Liver (tissue), 2 donors: ENCODE measurements around the gene ACKR3.

Source experiments
- TF ChIP-seq, protein P1 (sequence below): fragments of 150-350 bp; IDR thresholded peaks from 2 replicates; pipeline ENCODE4 v1.5.1; 2017; ENCODE audit warnings: improper control_type of control experiment, low read depth, low read length; ENCODE audit not compliant: missing input control
- TF ChIP-seq, protein P2 (sequence below): IDR thresholded peaks from 2 replicates; pipeline ENCODE4 v1.6.1; 2016; ENCODE audit warnings: antibody characterized with exemption
- TF ChIP-seq, protein P3 (sequence below): IDR thresholded peaks from 2 replicates; pipeline ENCODE4 v1.6.1; 2016; ENCODE audit warnings: antibody characterized with exemption, mild to moderate bottlenecking
- donor health status: healthy.

DNA sequence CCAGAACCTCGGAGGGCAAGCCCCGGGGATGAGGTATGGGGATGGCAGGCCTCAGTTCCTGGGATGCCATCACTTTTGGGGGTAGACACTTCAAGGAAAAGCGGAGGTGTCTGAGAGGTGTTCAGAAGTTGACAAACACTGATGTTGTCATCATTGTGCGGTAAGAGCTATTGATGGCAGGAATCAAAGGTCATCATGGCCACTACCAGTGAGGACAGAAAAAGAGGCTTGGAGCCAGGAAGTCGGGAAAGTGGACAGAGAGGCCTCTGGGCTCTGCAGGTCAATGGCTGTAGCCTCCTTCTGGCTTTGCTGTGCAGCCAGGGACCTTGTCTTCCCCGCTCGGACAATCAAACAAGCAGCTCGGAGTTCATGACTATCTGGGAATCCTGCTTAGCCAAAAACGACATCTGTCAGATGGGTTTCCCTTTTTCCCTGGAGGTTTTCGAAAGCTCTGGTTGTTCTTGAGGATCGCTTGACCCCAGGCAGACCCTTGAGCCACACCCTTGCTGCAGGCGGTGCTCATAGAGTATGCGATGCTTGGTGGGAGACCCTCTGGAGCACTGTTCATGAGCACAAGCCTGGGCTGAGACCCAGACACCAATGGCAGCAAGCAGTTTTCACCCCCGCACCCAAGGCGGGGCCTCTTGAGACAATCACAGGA, 19.4 kb downstream of the ACKR3 start:
- TF ChIP-seq, protein P1, sequence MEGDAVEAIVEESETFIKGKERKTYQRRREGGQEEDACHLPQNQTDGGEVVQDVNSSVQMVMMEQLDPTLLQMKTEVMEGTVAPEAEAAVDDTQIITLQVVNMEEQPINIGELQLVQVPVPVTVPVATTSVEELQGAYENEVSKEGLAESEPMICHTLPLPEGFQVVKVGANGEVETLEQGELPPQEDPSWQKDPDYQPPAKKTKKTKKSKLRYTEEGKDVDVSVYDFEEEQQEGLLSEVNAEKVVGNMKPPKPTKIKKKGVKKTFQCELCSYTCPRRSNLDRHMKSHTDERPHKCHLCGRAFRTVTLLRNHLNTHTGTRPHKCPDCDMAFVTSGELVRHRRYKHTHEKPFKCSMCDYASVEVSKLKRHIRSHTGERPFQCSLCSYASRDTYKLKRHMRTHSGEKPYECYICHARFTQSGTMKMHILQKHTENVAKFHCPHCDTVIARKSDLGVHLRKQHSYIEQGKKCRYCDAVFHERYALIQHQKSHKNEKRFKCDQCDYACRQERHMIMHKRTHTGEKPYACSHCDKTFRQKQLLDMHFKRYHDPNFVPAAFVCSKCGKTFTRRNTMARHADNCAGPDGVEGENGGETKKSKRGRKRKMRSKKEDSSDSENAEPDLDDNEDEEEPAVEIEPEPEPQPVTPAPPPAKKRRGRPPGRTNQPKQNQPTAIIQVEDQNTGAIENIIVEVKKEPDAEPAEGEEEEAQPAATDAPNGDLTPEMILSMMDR, result no peak
- TF ChIP-seq, protein P2, sequence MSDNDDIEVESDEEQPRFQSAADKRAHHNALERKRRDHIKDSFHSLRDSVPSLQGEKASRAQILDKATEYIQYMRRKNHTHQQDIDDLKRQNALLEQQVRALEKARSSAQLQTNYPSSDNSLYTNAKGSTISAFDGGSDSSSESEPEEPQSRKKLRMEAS, result no peak
- TF ChIP-seq, protein P3, sequence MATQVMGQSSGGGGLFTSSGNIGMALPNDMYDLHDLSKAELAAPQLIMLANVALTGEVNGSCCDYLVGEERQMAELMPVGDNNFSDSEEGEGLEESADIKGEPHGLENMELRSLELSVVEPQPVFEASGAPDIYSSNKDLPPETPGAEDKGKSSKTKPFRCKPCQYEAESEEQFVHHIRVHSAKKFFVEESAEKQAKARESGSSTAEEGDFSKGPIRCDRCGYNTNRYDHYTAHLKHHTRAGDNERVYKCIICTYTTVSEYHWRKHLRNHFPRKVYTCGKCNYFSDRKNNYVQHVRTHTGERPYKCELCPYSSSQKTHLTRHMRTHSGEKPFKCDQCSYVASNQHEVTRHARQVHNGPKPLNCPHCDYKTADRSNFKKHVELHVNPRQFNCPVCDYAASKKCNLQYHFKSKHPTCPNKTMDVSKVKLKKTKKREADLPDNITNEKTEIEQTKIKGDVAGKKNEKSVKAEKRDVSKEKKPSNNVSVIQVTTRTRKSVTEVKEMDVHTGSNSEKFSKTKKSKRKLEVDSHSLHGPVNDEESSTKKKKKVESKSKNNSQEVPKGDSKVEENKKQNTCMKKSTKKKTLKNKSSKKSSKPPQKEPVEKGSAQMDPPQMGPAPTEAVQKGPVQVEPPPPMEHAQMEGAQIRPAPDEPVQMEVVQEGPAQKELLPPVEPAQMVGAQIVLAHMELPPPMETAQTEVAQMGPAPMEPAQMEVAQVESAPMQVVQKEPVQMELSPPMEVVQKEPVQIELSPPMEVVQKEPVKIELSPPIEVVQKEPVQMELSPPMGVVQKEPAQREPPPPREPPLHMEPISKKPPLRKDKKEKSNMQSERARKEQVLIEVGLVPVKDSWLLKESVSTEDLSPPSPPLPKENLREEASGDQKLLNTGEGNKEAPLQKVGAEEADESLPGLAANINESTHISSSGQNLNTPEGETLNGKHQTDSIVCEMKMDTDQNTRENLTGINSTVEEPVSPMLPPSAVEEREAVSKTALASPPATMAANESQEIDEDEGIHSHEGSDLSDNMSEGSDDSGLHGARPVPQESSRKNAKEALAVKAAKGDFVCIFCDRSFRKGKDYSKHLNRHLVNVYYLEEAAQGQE, result no peak
